Neural progenitor cell (in vitro differentiated cells): ENCODE results near the gene RXRG. TPM values are rescaled to one million over a fixed set of nuclear protein-coding genes. Genes with fewer than 3 reads are reported as not detected.

Experiments
- DNase-seq: peaks from one replicate; pipeline ENCODE4 v3.0.0-alpha.2; 2016; ENCODE audit warnings: low spot score
- H2AFZ ChIP-seq: fragments of 200-600 bp; sonication (generic); replicated peaks from 2 replicates; pipeline ENCODE4 v1.6.1; 2016; ENCODE audit warnings: antibody characterized with exemption
- H3F3A ChIP-seq: fragments of 200-600 bp; sonication (generic); 2 replicates; pipeline ENCODE4 v1.6.1; 2016; ENCODE audit warnings: antibody characterized with exemption, low read depth
- H3K27ac ChIP-seq: fragments of 200-600 bp; sonication (generic); 2 replicates; pipeline ENCODE4 v1.5.1; 2016; ENCODE audit warnings: mild to moderate bottlenecking
- H3K27me3 ChIP-seq: fragments of 200-600 bp; sonication (generic); 2 replicates; pipeline ENCODE4 v1.6.1; 2016; ENCODE audit warnings: mild to moderate bottlenecking, moderate library complexity
- H3K36me3 ChIP-seq: fragments of 200-600 bp; sonication (generic); 2 replicates; pipeline ENCODE4 v1.5.1; 2016
- H3K4me1 ChIP-seq: fragments of 200-600 bp; sonication (generic); 2 replicates; pipeline ENCODE4 v1.6.1; 2016; ENCODE audit warnings: mixed run types
- H3K4me2 ChIP-seq: fragments of 200-600 bp; sonication (generic); 2 replicates; pipeline ENCODE4 v1.6.1; 2016
- H3K4me3 ChIP-seq: fragments of 200-600 bp; sonication (generic); 2 replicates; pipeline ENCODE4 v1.5.1; 2016
- H3K79me2 ChIP-seq: fragments of 200-600 bp; sonication (generic); 2 replicates; pipeline ENCODE4 v1.6.1; 2016; ENCODE audit warnings: low read depth
- H3K9ac ChIP-seq: fragments of 200-600 bp; sonication (generic); 2 replicates; pipeline ENCODE4 v1.6.1; 2016
- H3K9me3 ChIP-seq: fragments of 200-600 bp; sonication (generic); 2 replicates; pipeline ENCODE4 v1.5.1; 2016; ENCODE audit warnings: low read depth
- H4K20me1 ChIP-seq: fragments of 200-600 bp; sonication (generic); 2 replicates; pipeline ENCODE4 v1.6.1; 2016; ENCODE audit warnings: low read depth
- H3K27ac Mint-ChIP-seq: 3 replicates; pipeline ENCODE4 v1.8.0; 2021; ENCODE audit warnings: mixed read lengths
- H3K27me3 Mint-ChIP-seq: 2 replicates; pipeline ENCODE4 v1.8.0; 2022; ENCODE audit warnings: low read depth, mild to moderate bottlenecking, inconsistent platforms, moderate library complexity, mixed read lengths; ENCODE audit not compliant: insufficient read depth
- H3K36me3 Mint-ChIP-seq: 3 replicates; pipeline ENCODE4 v1.8.0; 2021; ENCODE audit warnings: mixed read lengths
- H3K4me1 Mint-ChIP-seq: 3 replicates; pipeline ENCODE4 v1.8.0; 2021; ENCODE audit warnings: mixed read lengths
- H3K4me3 Mint-ChIP-seq: 3 replicates; pipeline ENCODE4 v1.8.0; 2021; ENCODE audit warnings: mild to moderate bottlenecking, moderate library complexity, mixed read lengths
- H3K9me3 Mint-ChIP-seq: 3 replicates; pipeline ENCODE4 v1.8.0; 2020; ENCODE audit warnings: mixed read lengths
- CTCF ChIP-seq: fragments of 200-600 bp; sonication (generic); IDR thresholded peaks from 2 replicates; pipeline ENCODE4 v1.5.1; 2017; ENCODE audit warnings: antibody characterized with exemption, mild to moderate bottlenecking
- EZH2 ChIP-seq: fragments of 200-600 bp; sonication (generic); IDR thresholded peaks from 2 replicates; pipeline ENCODE4 v1.6.1; 2017; ENCODE audit warnings: antibody characterized with exemption, mild to moderate bottlenecking, moderate library complexity
- EZH2phosphoT487 ChIP-seq: fragments of 200-600 bp; sonication (generic); IDR thresholded peaks from 2 replicates; pipeline ENCODE4 v1.6.1; 2017; ENCODE audit warnings: antibody characterized with exemption
- total RNA-seq: library from RNA; depleted of rRNA; stranded (reverse); fragments of >200 nt; gene quantifications from 2 replicates; pipeline ENCODE4 v1.2.3, GENCODE V29; 2015; ENCODE audit warnings: low replicate concordance

Gene RXRG
- total RNA-seq, 1 donor from 2014 or later = not detected

- Histone ChIP-seq H3F3A (no peaks in the 10 kb centered on the region), H3K27me3 (peaks cover 3% of the 10 kb centered on the region), H3K79me2 (no peaks in the 10 kb centered on the region), H3K36me3 (no peaks in the 10 kb centered on the region), H3K9me3 (no peaks in the 10 kb centered on the region), H3K9ac (no peak overlapping the region), H4K20me1 (no peaks in the 10 kb centered on the region), H3K4me1 (no peaks in the 10 kb centered on the region), H3K4me3 (no peak overlapping the region), H3K4me2 (no peak overlapping the region), H3K27ac (no peak overlapping the region), H2AFZ (no peak overlapping the region)
- no peak for TF ChIP-seq CTCF
- TF ChIP-seq EZH2phosphoT487 = no peak
- no peak for TF ChIP-seq EZH2
- no peak overlapping the region for H3K4me3 Mint-ChIP-seq
- peaks cover 3% of the 10 kb centered on the region for H3K27me3 Mint-ChIP-seq
- H3K4me1 Mint-ChIP-seq = peaks cover 3% of the 10 kb centered on the region
- no peak for DNase-seq
- H3K27ac Mint-ChIP-seq = no peak overlapping the region
- H3K36me3 Mint-ChIP-seq = no peaks in the 10 kb centered on the region
- no peaks in the 10 kb centered on the region for H3K9me3 Mint-ChIP-seq
Observed at GRCh38 chr1:165419839-165420238, 25.1 kb downstream of the RXRG start.

GRCh38 chr1:165418195-165418594, 26.7 kb downstream of the RXRG start:
- Histone ChIP-seq H3K4me3 (no peak overlapping the region), H3K79me2 (no peaks in the 10 kb centered on the region), H4K20me1 (no peaks in the 10 kb centered on the region), H3K9me3 (no peaks in the 10 kb centered on the region), H3K4me2 (no peak overlapping the region), H2AFZ (no peak overlapping the region), H3K36me3 (no peaks in the 10 kb centered on the region), H3K27ac (no peak overlapping the region), H3K4me1 (no peaks in the 10 kb centered on the region), H3F3A (no peaks in the 10 kb centered on the region), H3K9ac (no peak overlapping the region), H3K27me3 (peaks cover 3% of the 10 kb centered on the region)
- TF ChIP-seq CTCF = no peak
- no peak for TF ChIP-seq EZH2
- no peak for TF ChIP-seq EZH2phosphoT487
- Mint-ChIP-seq H3K9me3 (no peaks in the 10 kb centered on the region), H3K27ac (no peak overlapping the region), H3K27me3 (peaks cover 3% of the 10 kb centered on the region), H3K4me1 (no peaks in the 10 kb centered on the region), H3K4me3 (no peak overlapping the region), H3K36me3 (no peaks in the 10 kb centered on the region)
- no peak for DNase-seq

GRCh38 chr1:165416876-165417275, 28.1 kb downstream of the RXRG start:
- Mint-ChIP-seq H3K27me3 (no peaks in the 10 kb centered on the region), H3K36me3 (no peaks in the 10 kb centered on the region), H3K4me1 (no peaks in the 10 kb centered on the region), H3K4me3 (no peak overlapping the region), H3K9me3 (no peaks in the 10 kb centered on the region), H3K27ac (peak overlapping the region; percentile 48)
- H3K4me3 ChIP-seq = no peak overlapping the region
- no peaks in the 10 kb centered on the region for H3K4me1 ChIP-seq
- H3K4me2 ChIP-seq = no peak overlapping the region
- no peak overlapping the region for H2AFZ ChIP-seq
- TF ChIP-seq EZH2 = no peak
- H3K36me3 ChIP-seq = no peaks in the 10 kb centered on the region
- H3F3A ChIP-seq = no peaks in the 10 kb centered on the region
- H3K27ac ChIP-seq = no peak overlapping the region
- no peaks in the 10 kb centered on the region for H3K9me3 ChIP-seq
- H3K9ac ChIP-seq = no peak overlapping the region
- H4K20me1 ChIP-seq = no peaks in the 10 kb centered on the region
- H3K79me2 ChIP-seq = no peaks in the 10 kb centered on the region
- no peak for DNase-seq
- H3K27me3 ChIP-seq = peaks cover 8% of the 10 kb centered on the region

GRCh38 chr1:165415068-165415467, 29.9 kb downstream of the RXRG start:
- Mint-ChIP-seq H3K36me3 (no peaks in the 10 kb centered on the region), H3K4me3 (no peak overlapping the region), H3K27me3 (no peaks in the 10 kb centered on the region), H3K9me3 (no peaks in the 10 kb centered on the region), H3K4me1 (no peaks in the 10 kb centered on the region), H3K27ac (no peak overlapping the region)
- H3K4me2 ChIP-seq = no peak overlapping the region
- no peak overlapping the region for H2AFZ ChIP-seq
- no peak overlapping the region for H3K27ac ChIP-seq
- H4K20me1 ChIP-seq = no peaks in the 10 kb centered on the region
- no peak for DNase-seq
- no peaks in the 10 kb centered on the region for H3K4me1 ChIP-seq
- TF ChIP-seq CTCF (no peak), EZH2 (no peak), EZH2phosphoT487 (no peak)
- no peaks in the 10 kb centered on the region for H3K36me3 ChIP-seq
- no peaks in the 10 kb centered on the region for H3F3A ChIP-seq
- no peaks in the 10 kb centered on the region for H3K9me3 ChIP-seq
- H3K4me3 ChIP-seq = no peak overlapping the region
- H3K27me3 ChIP-seq = peaks cover 21% of the 10 kb centered on the region
- no peak overlapping the region for H3K9ac ChIP-seq
- no peaks in the 10 kb centered on the region for H3K79me2 ChIP-seq
